Lower lobe of right lung (tissue), 2 donors: ENCODE results near the gene DSP. TPM values are rescaled to one million over a fixed set of nuclear protein-coding genes. Genes with fewer than 3 reads are reported as not detected.

Source experiments
- ATAC-seq, 2 donors: fragments of 200-7000 bp; cut with Tn5 transposase; one replicate each; pipeline ENCODE4 v1.9.1; 2020 to 2022; ENCODE audit warnings: mild to moderate bottlenecking in 2 of 2, moderate library complexity in 2 of 2
- DNase-seq: peaks from one replicate; pipeline ENCODE4 v3.0.0-alpha.2; 2020
- H3K27ac ChIP-seq: fragments of 200-600 bp; one replicate; pipeline ENCODE4 v1.8.0; 2022
- H3K27me3 ChIP-seq: fragments of 200-600 bp; one replicate; pipeline ENCODE4 v1.8.0; 2022; ENCODE audit warnings: low read depth
- H3K36me3 ChIP-seq: fragments of 200-600 bp; one replicate; pipeline ENCODE4 v1.8.0; 2022; ENCODE audit warnings: mild to moderate bottlenecking
- H3K4me1 ChIP-seq: fragments of 200-600 bp; one replicate; pipeline ENCODE4 v1.8.0; 2022
- H3K4me3 ChIP-seq: fragments of 200-600 bp; one replicate; pipeline ENCODE4 v1.8.0; 2022; ENCODE audit warnings: mild to moderate bottlenecking
- H3K9me3 ChIP-seq: fragments of 200-600 bp; one replicate; pipeline ENCODE4 v1.8.0; 2022
- intact Hi-C: fragments of 100-400 bp; cut with DNase I; formaldehyde crosslinking; loops from one replicate; pipeline ENCODE4 v1.11.0; 2022
- total RNA-seq: library from RNA; stranded (reverse); fragmentation: NEBNext Ultra II Directional; extraction: Animal tissue kit (Norgen Biotek cat#: 25700); gene quantifications from one replicate; pipeline ENCODE4 v1.2.1, GENCODE V29; 2021
- TF ChIP-seq, protein P1 (sequence below): fragments of 200-600 bp; IDR thresholded peaks from one replicate; pipeline ENCODE4 v1.8.0; 2022; ENCODE audit warnings: antibody characterized with exemption, mild to moderate bottlenecking
- donor health status: DM: no; HTN: yes; CAD: no; lungs with severe emphysema.

DSP gene
- total RNA-seq, 1 donor from 2014 or later = 22.8 TPM

- Histone ChIP-seq H3K36me3 (no peaks in the 10 kb centered on the region), H3K27ac (no peak overlapping the region), H3K9me3 (no peaks in the 10 kb centered on the region), H3K4me1 (peaks cover 9% of the 10 kb centered on the region), H3K27me3 (peaks cover 4% of the 10 kb centered on the region), H3K4me3 (no peak overlapping the region)
- DNase-seq = no peak
- peak; percentile 51 to 84 for ATAC-seq
- intact Hi-C loops = no loop called here
- TF ChIP-seq, protein P1, sequence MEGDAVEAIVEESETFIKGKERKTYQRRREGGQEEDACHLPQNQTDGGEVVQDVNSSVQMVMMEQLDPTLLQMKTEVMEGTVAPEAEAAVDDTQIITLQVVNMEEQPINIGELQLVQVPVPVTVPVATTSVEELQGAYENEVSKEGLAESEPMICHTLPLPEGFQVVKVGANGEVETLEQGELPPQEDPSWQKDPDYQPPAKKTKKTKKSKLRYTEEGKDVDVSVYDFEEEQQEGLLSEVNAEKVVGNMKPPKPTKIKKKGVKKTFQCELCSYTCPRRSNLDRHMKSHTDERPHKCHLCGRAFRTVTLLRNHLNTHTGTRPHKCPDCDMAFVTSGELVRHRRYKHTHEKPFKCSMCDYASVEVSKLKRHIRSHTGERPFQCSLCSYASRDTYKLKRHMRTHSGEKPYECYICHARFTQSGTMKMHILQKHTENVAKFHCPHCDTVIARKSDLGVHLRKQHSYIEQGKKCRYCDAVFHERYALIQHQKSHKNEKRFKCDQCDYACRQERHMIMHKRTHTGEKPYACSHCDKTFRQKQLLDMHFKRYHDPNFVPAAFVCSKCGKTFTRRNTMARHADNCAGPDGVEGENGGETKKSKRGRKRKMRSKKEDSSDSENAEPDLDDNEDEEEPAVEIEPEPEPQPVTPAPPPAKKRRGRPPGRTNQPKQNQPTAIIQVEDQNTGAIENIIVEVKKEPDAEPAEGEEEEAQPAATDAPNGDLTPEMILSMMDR = no peak
Observed at GRCh38 chr6:7561153-7561964, 19.9 kb downstream of the DSP start.

DNA sequence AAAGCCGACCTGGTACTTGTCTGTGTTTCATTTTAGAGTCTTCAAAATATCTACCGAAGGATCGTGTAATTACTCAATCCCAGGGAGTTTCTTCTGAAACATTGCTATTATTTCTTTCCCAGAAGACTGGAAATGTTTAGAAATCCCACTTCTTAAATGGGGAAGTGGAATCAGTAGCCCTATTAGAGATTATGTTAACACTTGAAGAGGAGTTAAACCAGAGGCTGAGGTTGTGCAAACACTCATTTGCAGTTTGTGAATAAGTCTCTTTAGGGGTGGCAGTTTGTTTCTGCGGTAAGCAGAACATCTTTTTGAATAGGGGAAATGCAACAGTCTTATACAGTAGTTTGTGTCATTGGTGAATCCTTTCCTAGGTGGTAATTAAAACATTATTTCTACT lies 21.3 kb downstream of the DSP start:
- Histone ChIP-seq H3K4me3 (no peak overlapping the region), H3K9me3 (no peaks in the 10 kb centered on the region), H3K27me3 (peaks cover 4% of the 10 kb centered on the region), H3K27ac (no peak overlapping the region), H3K4me1 (peaks cover 9% of the 10 kb centered on the region), H3K36me3 (peaks cover 5% of the 10 kb centered on the region)
- ATAC-seq (peak; percentile 75 to 77), DNase-seq (no peak)
- intact Hi-C loops = no loop called here
- TF ChIP-seq, protein P1 = no peak

GRCh38 chr6:7566107-7566506 lies 24.6 kb downstream of the DSP start:
- ATAC-seq = no peak
- Histone ChIP-seq H3K4me1 (peaks cover 9% of the 10 kb centered on the region), H3K27me3 (peaks cover 8% of the 10 kb centered on the region), H3K4me3 (no peak overlapping the region), H3K9me3 (no peaks in the 10 kb centered on the region), H3K27ac (no peak overlapping the region), H3K36me3 (peaks cover 5% of the 10 kb centered on the region)
- TF ChIP-seq, protein P1 = no peak
- no peak for DNase-seq
- intact Hi-C loops = no loop called here

DNA sequence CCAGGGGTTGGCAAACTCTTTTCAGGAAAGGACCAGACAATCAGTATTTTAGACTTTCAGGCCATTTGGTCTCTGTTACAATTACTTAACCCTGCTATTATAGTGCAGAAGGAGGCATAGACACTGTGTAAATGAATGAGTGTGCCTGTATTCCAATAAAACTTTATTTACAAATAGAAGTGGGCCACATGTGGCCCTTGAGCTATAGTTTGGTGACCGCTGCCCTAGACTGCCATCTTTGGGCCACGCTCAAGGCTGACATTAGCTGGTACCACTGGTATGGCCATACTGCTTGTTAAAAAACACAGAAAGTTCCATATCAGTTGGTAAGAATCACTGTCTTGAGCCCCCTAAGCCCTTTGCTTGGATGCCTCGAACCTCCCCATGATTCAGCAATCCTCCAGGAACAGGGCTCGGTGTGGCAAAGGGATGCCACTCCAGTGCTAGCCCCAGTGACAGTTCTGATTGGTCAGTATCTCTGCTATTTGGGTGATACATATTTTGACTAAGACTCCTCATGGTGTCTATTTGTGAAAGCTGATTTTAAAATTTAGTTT lies 25.2 kb downstream of the DSP start:
- Histone ChIP-seq H3K4me1 (peaks cover 9% of the 10 kb centered on the region), H3K9me3 (no peaks in the 10 kb centered on the region), H3K4me3 (no peak overlapping the region), H3K27ac (no peak overlapping the region), H3K27me3 (peaks cover 4% of the 10 kb centered on the region), H3K36me3 (peaks cover 5% of the 10 kb centered on the region)
- ATAC-seq (no peak), DNase-seq (no peak)
- TF ChIP-seq, protein P1 = no peak
- intact Hi-C loops = no loop called here

GRCh38 chr6:7568021-7568420 lies 26.6 kb downstream of the DSP start:
- TF ChIP-seq, protein P1 = no peak
- peaks cover 4% of the 10 kb centered on the region for H3K27me3 ChIP-seq
- H3K36me3 ChIP-seq = peaks cover 5% of the 10 kb centered on the region
- DNase-seq (no peak), ATAC-seq (no peak)
- no peak overlapping the region for H3K4me3 ChIP-seq
- H3K27ac ChIP-seq = no peak overlapping the region
- H3K4me1 ChIP-seq = peaks cover under 1% of the 10 kb centered on the region
- intact Hi-C loops = no loop called here
- no peaks in the 10 kb centered on the region for H3K9me3 ChIP-seq
